Tibial nerve (tissue), 4 donors: ENCODE measurements around the gene DOK7.

Source experiments
- CTCF ChIP-seq, 5 experiments: fragments of 200-600 bp in 3 of 5; fragments of 450-650 bp in 2 of 5; sonication (generic) in 3 of 5; IDR thresholded peaks; one replicate each; pipeline ENCODE4 v1.5.1; 2016 to 2019; ENCODE audit warnings: antibody characterized with exemption in 5 of 5, mild to moderate bottlenecking in 3 of 5, moderate library complexity in 2 of 5
- EP300 ChIP-seq, 2 donors: sonication (generic); formaldehyde crosslinking; IDR thresholded peaks; one replicate each; pipeline ENCODE4 v1.6.1; 2017; ENCODE audit warnings: antibody characterized with exemption in 2 of 2, mild to moderate bottlenecking in 1 of 2
- POLR2A ChIP-seq, 2 donors: fragments of 450-650 bp; IDR thresholded peaks; one replicate each; pipeline ENCODE4 v1.6.1; 2017; ENCODE audit warnings: antibody characterized with exemption in 2 of 2, mild to moderate bottlenecking in 2 of 2, moderate library complexity in 2 of 2

DNA sequence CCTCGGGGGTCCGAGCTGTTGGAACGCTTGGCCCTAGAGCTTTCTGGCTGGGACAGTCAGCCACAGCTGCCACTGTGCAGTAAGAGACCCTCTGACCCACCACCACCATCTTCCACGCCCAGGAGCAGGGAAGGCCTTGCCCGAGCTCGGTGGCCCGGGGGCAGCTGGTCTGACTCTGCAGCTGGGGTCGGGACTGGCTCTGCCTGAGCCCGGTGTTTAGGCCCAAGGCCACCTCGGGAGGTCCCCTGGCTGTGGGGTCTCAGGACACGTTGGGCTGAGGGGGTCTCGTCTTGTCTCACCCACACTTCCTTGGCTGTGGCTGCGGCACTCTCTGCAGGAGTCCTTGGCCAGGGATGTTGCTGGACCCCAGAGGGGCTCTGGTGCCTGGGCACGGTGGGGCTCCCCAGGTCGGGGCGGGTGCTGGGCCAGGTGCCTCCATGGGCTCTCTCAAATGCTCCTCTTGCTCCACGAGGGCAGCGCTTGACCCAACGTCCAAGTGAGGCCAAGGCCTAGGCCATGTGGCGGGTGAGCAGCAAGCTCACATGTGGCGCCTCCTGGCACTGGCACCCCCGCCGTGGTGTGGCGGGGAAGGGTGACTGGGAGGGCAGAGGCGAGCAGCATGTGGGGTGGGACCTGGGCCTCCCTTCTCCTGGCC lies 22.9 kb downstream of the DOK7 start:
- no peak for TF ChIP-seq CTCF (IDR thresholded peaks at IDR 0.05)
- TF ChIP-seq POLR2A (IDR thresholded peaks at IDR 0.05) = no peak
- no peak for TF ChIP-seq EP300 (IDR thresholded peaks at IDR 0.05)
